Naive B cell (primary cell): ENCODE data around the gene ANKRD36B. TPM values are rescaled to one million over a fixed set of nuclear protein-coding genes. Genes with fewer than 3 reads are reported as not detected.
"Not testable (repeated sequence)": the region's sequence is repeated elsewhere in the genome, so short reads cannot be mapped to it uniquely, and the experiment has no call there.

Source experiments
- ATAC-seq, 2 donors: fragments of 150-1000 bp; cut with Tn5 transposase; 2 replicates each; pipeline ENCODE4 v1.10.0; 2021; ENCODE audit warnings: low read depth in 2 of 2, mild to moderate bottlenecking in 2 of 2, moderate library complexity in 2 of 2
- DNase-seq: peaks from one replicate; pipeline ENCODE4 v3.0.0; 2022
- H3K27ac Mint-ChIP-seq, 6 donors: one replicate each; pipeline ENCODE4 v1.8.0; 2020 to 2022; ENCODE audit warnings: mild to moderate bottlenecking in 6 of 6, mixed read lengths in 6 of 6, moderate library complexity in 5 of 6, inconsistent platforms in 2 of 6
- H3K27me3 Mint-ChIP-seq, 3 donors: one replicate each; pipeline ENCODE4 v1.8.0; 2021 to 2022; ENCODE audit warnings: mixed read lengths in 3 of 3, mild to moderate bottlenecking in 1 of 3
- H3K36me3 Mint-ChIP-seq, 2 donors: one replicate each; pipeline ENCODE4 v1.8.0; 2020 to 2022; ENCODE audit warnings: mixed read lengths in 2 of 2, inconsistent platforms in 1 of 2, mild to moderate bottlenecking in 1 of 2
- H3K4me1 Mint-ChIP-seq, 3 donors: one replicate each; pipeline ENCODE4 v1.8.0; 2020 to 2022; ENCODE audit warnings: mixed read lengths in 3 of 3, inconsistent platforms in 1 of 3, mild to moderate bottlenecking in 1 of 3, moderate library complexity in 1 of 3
- H3K4me3 Mint-ChIP-seq, 8 donors: one replicate each; pipeline ENCODE4 v1.8.0; 2020 to 2022; ENCODE audit warnings: mild to moderate bottlenecking in 8 of 8, mixed read lengths in 8 of 8, moderate library complexity in 8 of 8, inconsistent platforms in 2 of 8
- H3K9me3 Mint-ChIP-seq, 7 donors: one replicate each; pipeline ENCODE4 v1.8.0; 2020 to 2022; ENCODE audit warnings: mixed read lengths in 7 of 7, mild to moderate bottlenecking in 5 of 7, inconsistent platforms in 2 of 7, moderate library complexity in 1 of 7
- polyA plus RNA-seq, 6 donors: library from polyadenylated mRNA; unstranded; fragments of 300-500 nt; fragmentation: Illumina TruSeq; gene quantifications; one replicate each; pipeline ENCODE4 v1.2.3, GENCODE V29; 2021; ENCODE audit warnings: low read depth in 6 of 6

ANKRD36B gene
- polyA plus RNA-seq: 10 to 100 TPM in 4 of 6 donors, 1 to 10 TPM in 2; 4.2 to 28.7 (median 10.5) TPM

DNA sequence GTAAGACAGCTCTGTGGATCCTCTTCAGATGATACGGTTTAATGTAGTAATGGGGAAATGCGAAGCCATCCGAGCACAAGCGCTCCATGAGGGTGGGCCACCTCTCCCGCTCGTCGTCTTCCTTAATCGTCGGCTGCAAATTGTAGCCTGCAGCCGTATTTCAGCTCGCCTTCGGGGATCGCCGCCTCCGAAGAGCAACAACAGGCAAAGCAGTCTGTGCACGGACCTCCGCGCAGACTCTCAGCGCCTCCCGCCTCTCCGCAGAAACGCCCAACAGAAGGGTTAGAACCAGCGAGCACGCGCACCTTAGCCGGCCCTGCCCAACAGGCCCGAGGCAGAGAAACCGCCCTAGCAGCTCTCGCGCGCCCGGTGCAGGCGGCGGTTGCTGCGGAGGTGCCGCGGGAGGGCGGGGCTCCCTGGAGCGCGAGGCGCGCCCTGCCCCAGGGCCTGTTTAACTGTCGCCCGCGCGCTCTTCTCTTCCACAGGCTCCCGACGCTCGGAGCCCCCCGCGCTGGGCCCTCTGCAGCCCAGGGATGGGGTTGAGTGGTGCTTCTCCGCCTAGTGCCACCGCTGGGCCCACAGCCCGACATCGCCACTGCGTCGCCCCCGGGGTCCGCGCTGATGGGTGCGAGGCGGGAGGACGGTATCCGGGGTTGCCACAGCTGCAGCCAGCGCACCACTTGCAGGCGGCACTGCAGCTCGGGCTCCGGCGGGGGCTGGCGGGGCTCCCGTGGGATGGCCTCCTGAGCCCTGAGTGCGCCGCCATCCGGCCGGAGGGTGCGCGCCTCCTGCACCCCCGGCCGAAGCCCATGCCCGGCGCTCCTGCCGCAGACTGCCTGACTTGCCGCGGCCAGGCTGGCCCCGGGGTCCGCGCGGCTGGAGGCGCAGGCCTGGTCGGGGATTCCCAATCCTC, at the start of gene ANKRD36B:
Gene ANKRD36B (minus strand): TSS at position 280 of the 913 bp plus-strand sequence. CDS start 192 bp downstream, at position 88.
- DNase-seq (peak; percentile 72), ATAC-seq (peak; percentile 67 to 69)
- peak within 1 kb of the TSS; percentile 90 to 98 (median 98) for H3K27ac Mint-ChIP-seq
- not testable (repeated sequence) for H3K9me3 Mint-ChIP-seq, H3K36me3 Mint-ChIP-seq, H3K4me1 Mint-ChIP-seq
- H3K27me3 Mint-ChIP-seq: peaks cover 0 to 12% (median 7%) of the 10 kb centered on the region in 3 donors
- peak within 1 kb of the TSS; percentile 91 to 99 (median 98) for H3K4me3 Mint-ChIP-seq

DNA sequence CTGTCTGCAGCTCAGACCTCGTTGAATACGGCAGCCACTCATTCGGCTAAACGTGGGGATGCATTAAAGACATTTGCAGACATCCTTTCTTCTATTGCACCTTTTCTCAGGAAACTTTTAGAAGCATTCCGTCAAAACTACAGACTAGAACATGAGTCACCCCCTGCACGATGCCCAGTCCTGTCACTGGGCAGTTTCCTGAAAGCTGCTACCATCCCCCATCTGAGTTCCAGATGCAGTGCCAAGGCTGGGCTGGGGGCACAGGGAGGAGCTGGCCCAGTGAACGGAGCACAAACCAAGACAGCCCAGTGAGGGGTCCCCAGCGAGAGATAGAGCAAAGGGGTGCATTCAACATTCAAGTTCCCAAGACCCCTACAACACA, 36.4 kb upstream of the ANKRD36B start:
- not testable (repeated sequence) for DNase-seq, H3K36me3 Mint-ChIP-seq, H3K4me3 Mint-ChIP-seq, H3K4me1 Mint-ChIP-seq, ATAC-seq, H3K27ac Mint-ChIP-seq, H3K9me3 Mint-ChIP-seq
- H3K27me3 Mint-ChIP-seq: peaks cover under 1 to 24% (median 8%) of the 10 kb centered on the region in 3 donors

- H3K9me3 Mint-ChIP-seq, H3K4me3 Mint-ChIP-seq, H3K27ac Mint-ChIP-seq, H3K4me1 Mint-ChIP-seq, H3K36me3 Mint-ChIP-seq, DNase-seq, ATAC-seq: not testable (repeated sequence)
- peaks cover 0 to 20% (median 5%) of the 10 kb centered on the region in 3 donors for H3K27me3 Mint-ChIP-seq
These were observed 35.8 kb upstream of the ANKRD36B start for GRCh38 chr2:97625354-97626048.

GRCh38 chr2:97622976-97623375, 33.3 kb upstream of the ANKRD36B start:
- DNase-seq, H3K9me3 Mint-ChIP-seq, H3K4me3 Mint-ChIP-seq, H3K36me3 Mint-ChIP-seq, ATAC-seq, H3K4me1 Mint-ChIP-seq, H3K27ac Mint-ChIP-seq: not testable (repeated sequence)
- H3K27me3 Mint-ChIP-seq: peaks cover 0 to 16% (median 3%) of the 10 kb centered on the region in 3 donors

- not testable (repeated sequence) for H3K36me3 Mint-ChIP-seq, ATAC-seq, H3K4me1 Mint-ChIP-seq, H3K4me3 Mint-ChIP-seq, H3K27me3 Mint-ChIP-seq, H3K9me3 Mint-ChIP-seq, DNase-seq, H3K27ac Mint-ChIP-seq
These were observed 30.8 kb upstream of the ANKRD36B start for GRCh38 chr2:97620492-97620891.

DNA sequence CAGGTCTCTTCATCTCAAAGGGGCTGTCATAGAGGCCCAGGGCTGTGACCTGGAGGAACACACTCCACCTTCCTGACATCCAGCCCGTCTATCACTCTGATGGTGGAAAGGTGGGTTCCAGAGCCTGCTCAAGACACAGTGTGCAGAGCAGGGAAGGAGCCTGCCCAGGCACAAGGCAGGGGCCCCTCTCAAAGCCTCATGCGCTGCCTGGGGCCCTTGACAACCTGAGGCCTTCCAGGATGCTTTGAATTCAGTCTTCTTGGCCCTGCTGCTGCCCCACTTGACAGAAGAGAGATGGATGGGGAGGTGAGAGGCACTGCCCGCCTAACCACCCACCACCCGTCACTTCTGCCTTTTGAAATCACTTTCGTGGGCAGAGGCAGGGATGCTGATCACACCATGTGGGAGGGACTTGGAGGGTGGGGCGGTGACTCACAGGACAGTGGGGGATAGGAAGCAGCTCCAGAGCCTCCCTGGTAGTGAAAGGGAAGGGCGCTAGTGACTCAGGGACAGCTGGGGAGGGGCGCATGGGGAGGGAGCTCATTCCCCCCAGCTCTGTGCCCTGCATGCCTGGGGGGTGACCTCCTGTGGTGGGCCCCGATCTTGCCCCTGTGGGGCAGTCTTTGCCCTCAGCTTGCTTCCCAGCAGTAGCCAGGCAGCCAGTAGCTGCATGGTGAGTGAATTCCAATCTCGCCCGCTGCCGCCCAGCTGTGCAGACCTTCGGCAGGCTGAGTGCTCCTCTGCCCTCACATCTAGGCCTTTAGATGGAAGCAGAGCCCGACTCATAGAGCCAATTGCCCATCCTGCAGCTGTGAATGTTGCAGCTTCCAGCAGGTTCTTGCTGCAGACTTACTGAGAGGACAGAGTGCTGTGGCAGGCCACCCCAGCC, 29.5 kb upstream of the ANKRD36B start:
- H3K9me3 Mint-ChIP-seq, H3K4me3 Mint-ChIP-seq, H3K4me1 Mint-ChIP-seq, H3K36me3 Mint-ChIP-seq, H3K27ac Mint-ChIP-seq, ATAC-seq, DNase-seq, H3K27me3 Mint-ChIP-seq: not testable (repeated sequence)

DNA sequence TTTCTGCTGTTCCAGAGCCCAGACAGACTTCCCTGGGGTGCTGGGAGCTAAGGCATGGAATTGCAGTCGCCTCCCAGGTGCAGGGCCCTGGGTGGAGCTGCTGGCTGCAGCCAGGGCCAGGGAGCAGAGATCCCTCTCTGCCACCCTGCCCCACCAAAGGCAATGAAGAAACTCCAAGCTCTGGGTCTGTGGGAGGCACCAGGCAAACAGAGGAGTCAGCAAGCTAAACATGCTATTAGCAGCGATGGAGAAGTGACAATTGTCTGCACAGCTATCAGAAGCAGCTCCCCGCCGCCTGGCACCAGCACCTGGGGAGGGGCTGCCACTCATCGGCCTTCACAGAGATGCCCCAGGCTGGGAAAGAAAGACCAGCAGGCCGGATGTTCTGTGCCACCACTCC, 28.2 kb upstream of the ANKRD36B start:
- H3K27me3 Mint-ChIP-seq: no peaks in the 10 kb centered on the region
- H3K27ac Mint-ChIP-seq: no peak overlapping the region
- no peaks in the 10 kb centered on the region for H3K36me3 Mint-ChIP-seq
- no peaks in the 10 kb centered on the region for H3K4me1 Mint-ChIP-seq
- DNase-seq (no peak), ATAC-seq (no peak)
- no peaks in the 10 kb centered on the region for H3K9me3 Mint-ChIP-seq
- no peak overlapping the region for H3K4me3 Mint-ChIP-seq

GRCh38 chr2:97615746-97616145, 26.1 kb upstream of the ANKRD36B start:
- not testable (repeated sequence) for H3K36me3 Mint-ChIP-seq, H3K4me3 Mint-ChIP-seq, H3K4me1 Mint-ChIP-seq

GRCh38 chr2:97611895-97612294, 22.2 kb upstream of the ANKRD36B start:
- not testable (repeated sequence) for H3K4me1 Mint-ChIP-seq, H3K36me3 Mint-ChIP-seq, H3K27ac Mint-ChIP-seq, H3K9me3 Mint-ChIP-seq, DNase-seq, H3K4me3 Mint-ChIP-seq, H3K27me3 Mint-ChIP-seq, ATAC-seq

More at GRCh38 chr2:97615746-97616145, 26.1 kb upstream of the ANKRD36B start:
- not testable (repeated sequence) for DNase-seq, H3K9me3 Mint-ChIP-seq, H3K27ac Mint-ChIP-seq, H3K27me3 Mint-ChIP-seq, ATAC-seq

GRCh38 chr2:97608745-97609144, 19.1 kb upstream of the ANKRD36B start:
- not testable (repeated sequence) for H3K36me3 Mint-ChIP-seq, H3K4me3 Mint-ChIP-seq, H3K27me3 Mint-ChIP-seq, H3K27ac Mint-ChIP-seq, H3K9me3 Mint-ChIP-seq, DNase-seq, ATAC-seq, H3K4me1 Mint-ChIP-seq

DNA sequence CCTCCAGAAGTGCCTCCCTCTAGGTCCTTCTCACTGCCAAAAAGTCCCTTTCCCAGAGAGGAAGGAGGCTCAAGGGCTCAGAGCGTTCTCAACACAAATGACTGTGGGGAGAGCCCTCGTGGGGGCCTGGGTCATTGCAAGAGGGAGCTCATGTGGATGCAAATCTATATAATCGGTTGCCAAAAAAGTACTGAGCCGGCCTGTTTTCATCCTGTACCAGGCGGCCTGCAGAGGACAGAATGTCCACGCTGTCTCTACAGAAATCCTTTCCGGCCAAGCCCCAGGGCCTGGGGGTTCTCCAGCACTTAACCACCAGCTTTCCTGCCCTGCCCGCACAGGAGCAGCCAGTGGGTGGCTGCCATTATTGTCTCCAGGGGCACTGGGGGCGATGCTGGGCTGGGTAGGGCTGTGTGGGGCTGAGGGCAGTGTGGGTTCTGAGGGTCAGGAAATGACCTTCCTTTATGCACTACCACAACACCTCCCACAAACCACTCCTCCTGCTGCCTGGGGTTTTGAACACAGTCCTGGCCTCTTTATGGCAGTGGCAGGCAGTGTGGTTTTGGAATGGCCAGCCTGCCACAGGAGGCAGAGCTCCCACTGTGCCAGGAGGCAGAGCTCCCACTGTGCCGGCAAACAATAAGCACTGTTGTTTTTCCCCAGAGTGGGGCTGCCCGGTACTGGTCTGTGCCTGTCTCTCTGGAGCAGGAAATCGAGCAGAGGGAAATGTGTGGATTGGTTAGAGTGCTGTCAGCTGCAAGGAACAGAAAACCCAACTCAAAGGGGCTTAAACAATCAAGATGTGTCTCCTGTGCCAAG, 16.1 kb upstream of the ANKRD36B start:
- not testable (repeated sequence) for H3K4me1 Mint-ChIP-seq, H3K4me3 Mint-ChIP-seq, H3K27ac Mint-ChIP-seq, DNase-seq, H3K9me3 Mint-ChIP-seq, H3K36me3 Mint-ChIP-seq, ATAC-seq
- H3K27me3 Mint-ChIP-seq: peaks cover 6 to 12% (median 11%) of the 10 kb centered on the region in 3 donors

GRCh38 chr2:97605109-97605508, 15.4 kb upstream of the ANKRD36B start:
- not testable (repeated sequence) for H3K9me3 Mint-ChIP-seq, H3K4me1 Mint-ChIP-seq, H3K27ac Mint-ChIP-seq, DNase-seq, ATAC-seq, H3K4me3 Mint-ChIP-seq, H3K36me3 Mint-ChIP-seq
- H3K27me3 Mint-ChIP-seq: peaks cover 9 to 17% (median 16%) of the 10 kb centered on the region in 3 donors
